Keratinocyte (primary cell): Measurements from ENCODE around the gene TRIM38. TPM values are rescaled to one million over a fixed set of nuclear protein-coding genes. Genes with fewer than 3 reads are reported as not detected.

ENCODE experiments used
- DNase-seq: peaks from one replicate; pipeline ENCODE4 v3.0.0-alpha.2; 2011; ENCODE audit warnings: low read depth, missing footprints, low spot score
- FAIRE-seq: peaks from 2 replicates; lab custom pipeline; 2011; peaks lifted over from hg19 to GRCh38; lab: Jason Lieb, UNC
- H2AFZ ChIP-seq: 2 replicates; pipeline ENCODE4 v1.6.0; 2012; ENCODE audit warnings: low read length, control low read depth, inconsistent platforms; ENCODE audit not compliant: control insufficient read depth
- H3K27ac ChIP-seq: 2 replicates; pipeline ENCODE4 v1.5.1; 2011; ENCODE audit warnings: low read length; ENCODE audit not compliant: control insufficient read depth, insufficient read depth
- H3K27me3 ChIP-seq: 3 replicates; pipeline ENCODE4 v1.6.0; 2011; ENCODE audit warnings: low read length; ENCODE audit not compliant: control insufficient read depth, insufficient read depth; ENCODE audit errors: extremely low read depth
- H3K36me3 ChIP-seq, 2 experiments: 2 replicates in 1 of 2; 3 replicates in 1 of 2; pipeline ENCODE4 v1.5.1; 2011; ENCODE audit warnings: low read length in 2 of 2, mild to moderate bottlenecking in 1 of 2; ENCODE audit not compliant: control insufficient read depth in 2 of 2, insufficient read depth in 2 of 2; ENCODE audit errors: extremely low read depth in 1 of 2
- H3K4me1 ChIP-seq: 3 replicates; pipeline ENCODE4 v1.5.1; 2011; ENCODE audit warnings: low read length; ENCODE audit not compliant: control insufficient read depth, insufficient read depth; ENCODE audit errors: extremely low read depth
- H3K4me2 ChIP-seq: 3 replicates; pipeline ENCODE4 v1.6.0; 2011; ENCODE audit warnings: low read depth, low read length; ENCODE audit not compliant: control insufficient read depth, insufficient read depth; ENCODE audit errors: extremely low read depth
- H3K4me3 ChIP-seq, 3 experiments: fragments of 200-600 bp in 1 of 3; sonication (generic) in 1 of 3; 2 replicates in 2 of 3; 3 replicates in 1 of 3; pipeline ENCODE4 v1.5.1; 2011 to 2016; ENCODE audit warnings: low read length in 3 of 3, mild to moderate bottlenecking in 3 of 3, control low read depth in 2 of 3, inconsistent platforms in 1 of 3, low read depth in 1 of 3, mixed read lengths in 1 of 3, mixed run types in 1 of 3, moderate library complexity in 1 of 3; ENCODE audit not compliant: control insufficient read depth in 2 of 3, insufficient read depth in 2 of 3; ENCODE audit errors: extremely low read depth in 1 of 3
- H3K79me2 ChIP-seq: 2 replicates; pipeline ENCODE4 v1.6.0; 2012; ENCODE audit warnings: low read length; ENCODE audit not compliant: control insufficient read depth, insufficient read depth
- H3K9ac ChIP-seq: 3 replicates; pipeline ENCODE4 v1.6.0; 2011; ENCODE audit warnings: low read length; ENCODE audit not compliant: control insufficient read depth, insufficient read depth; ENCODE audit errors: extremely low read depth
- H3K9me1 ChIP-seq: 3 replicates; pipeline ENCODE4 v1.6.0; 2011; ENCODE audit warnings: low read length; ENCODE audit not compliant: control insufficient read depth, insufficient read depth; ENCODE audit errors: extremely low read depth
- H3K9me3 ChIP-seq: 2 replicates; pipeline ENCODE4 v1.5.1; 2012; ENCODE audit warnings: low read depth, low read length; ENCODE audit not compliant: control insufficient read depth
- H4K20me1 ChIP-seq: 3 replicates; pipeline ENCODE4 v1.6.0; 2011; ENCODE audit warnings: low read length; ENCODE audit not compliant: control insufficient read depth, insufficient read depth; ENCODE audit errors: extremely low read depth
- CTCF ChIP-seq, 3 experiments: IDR thresholded peaks in 1 of 3; conservative IDR thresholded peaks in 1 of 3; optimal IDR thresholded peaks in 1 of 3; 2 replicates in 2 of 3; 3 replicates in 1 of 3; pipeline versions ENCODE3 to v1.5.1; 2011; ENCODE audit warnings: low read length in 3 of 3, mild to moderate bottlenecking in 3 of 3, moderate library complexity in 2 of 3, control low read depth in 1 of 3, inconsistent platforms in 1 of 3; ENCODE audit not compliant: insufficient read depth in 2 of 3; ENCODE audit errors: extremely low read depth in 1 of 3
- EZH2 ChIP-seq: IDR thresholded peaks from one replicate; pipeline ENCODE4 v1.6.1; 2012; ENCODE audit warnings: inconsistent platforms, mild to moderate bottlenecking, low read length, moderate library complexity
- dilution Hi-C: fragments of 300-500 bp; cut with MboI; formaldehyde crosslinking; loops from one replicate; pipeline ENCODE4 v1.7.0; 2020; ENCODE audit warnings: low sequenced_read_pairs; ENCODE audit not compliant: extremely low pct_ligation_motif_present
- polyA plus RNA-seq, 5 experiments: library from polyadenylated mRNA; depleted of rRNA in 3 of 5; stranded (reverse) in 3 of 5; stranded (forward) in 1 of 5; unstranded in 1 of 5; fragments of >200 nt; gene quantifications; 1 replicate in 1 of 5; 2 replicates in 3 of 5; 3 replicates in 1 of 5; pipeline versions ENCODE4 v1.2.1 to v1.2.3, GENCODE V29; 2011 to 2012; ENCODE audit warnings: missing spikeins in 2 of 5, low read depth in 1 of 5, low replicate concordance in 1 of 5

The TRIM38 gene
- polyA plus RNA-seq, 1 donor (not counting 4 experiments of a cell fraction or from before 2014, with no cell fraction given), result 7.8 TPM

DNA sequence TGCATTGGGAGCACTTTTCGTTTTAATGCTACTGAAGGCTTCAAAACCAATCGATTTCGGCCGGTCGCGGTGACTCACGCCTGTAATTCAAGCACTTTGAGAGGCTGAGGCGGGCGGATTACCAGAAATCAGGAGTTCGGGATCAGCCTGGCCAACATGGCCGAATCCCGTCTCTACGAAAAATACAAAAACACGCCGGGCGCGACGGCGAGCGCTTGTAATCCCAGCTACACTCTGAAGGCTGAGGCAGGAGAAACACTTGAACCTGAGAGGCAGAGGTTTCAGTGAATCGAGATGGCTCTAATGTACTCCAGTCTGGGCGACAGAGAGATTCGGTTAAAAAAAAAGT lies 58.4 kb downstream of the TRIM38 start:
- no peak for DNase-seq
- Histone ChIP-seq H2AFZ (peak overlapping the region; percentile 70), H3K9me3 (no peaks in the 10 kb centered on the region), H4K20me1 (no peaks in the 10 kb centered on the region), H3K4me1 (peaks cover 38% of the 10 kb centered on the region), H3K27me3 (no peaks in the 10 kb centered on the region), H3K9me1 (no peaks in the 10 kb centered on the region), H3K79me2 (no peaks in the 10 kb centered on the region), H3K27ac (peak overlapping the region; percentile 96), H3K4me3 (peak overlapping the region; percentile 40 to 67 (median 66)), H3K9ac (peak overlapping the region; percentile 87), H3K36me3 (no peaks in the 10 kb centered on the region), H3K4me2 (peak overlapping the region; percentile 84)
- TF ChIP-seq CTCF (optimal IDR thresholded peaks at IDR 0.05 in 1 of 3, IDR thresholded peaks at IDR 0.05 in 1 of 3, conservative IDR thresholded peaks at IDR 0.05 in 1 of 3; ENCODE audit: extremely low read depth in 1 of 3, insufficient read depth in 2 of 3, low read length in 3 of 3) (no peak), EZH2 (no peak)
- dilution Hi-C loops, result no loop called here
- FAIRE-seq, result no peak

- no peak for TF ChIP-seq CTCF (optimal IDR thresholded peaks at IDR 0.05 in 1 of 3, IDR thresholded peaks at IDR 0.05 in 1 of 3, conservative IDR thresholded peaks at IDR 0.05 in 1 of 3; ENCODE audit: extremely low read depth in 1 of 3, insufficient read depth in 2 of 3, low read length in 3 of 3)
- no peak for TF ChIP-seq EZH2
- Histone ChIP-seq H3K79me2 (no peaks in the 10 kb centered on the region), H3K27me3 (no peaks in the 10 kb centered on the region), H3K9me1 (no peaks in the 10 kb centered on the region), H3K9ac (peak overlapping the region; percentile 87), H4K20me1 (no peaks in the 10 kb centered on the region), H3K4me1 (peaks cover 37% of the 10 kb centered on the region), H3K9me3 (no peaks in the 10 kb centered on the region), H3K4me3 (peak overlapping the region; percentile 40 to 80 (median 67)), H3K4me2 (peak overlapping the region; percentile 84), H2AFZ (peak overlapping the region; percentile 86), H3K36me3 (no peaks in the 10 kb centered on the region), H3K27ac (peak overlapping the region; percentile 96)
- dilution Hi-C loops, result no loop called here
- FAIRE-seq (no peak), DNase-seq (no peak)
These were observed 58.9 kb downstream of the TRIM38 start for GRCh38 chr6:26021350-26022131.
